Measurements from ENCODE around the gene TRMT2A. TPM values are rescaled to one million over a fixed set of nuclear protein-coding genes. Genes with fewer than 3 reads are reported as not detected.

The TRMT2A gene
- total RNA-seq, 2 experiments from 2014 or later = 79.3 to 84.2 TPM

- no peaks in the 10 kb centered on the region for H3K27me3 Mint-ChIP-seq
- no peaks in the 10 kb centered on the region for H3K36me3 Mint-ChIP-seq (ENCODE audit: low read depth)
- ATAC-seq (ENCODE audit: poor library complexity) (no peak), DNase-seq (no peak)
- H3K27me3 ChIP-seq (ENCODE audit: control insufficient read depth in 1 of 2, insufficient read depth in 2 of 2, low read length in 2 of 2) = no peaks in the 10 kb centered on the region
- intact Hi-C loops (cut with DNase I, micrococcal nuclease) = no loop called here
- CTCF ChIA-PET = no interaction called here
- H3K4me3 Mint-ChIP-seq = no peak overlapping the region
- POLR2A ChIA-PET = no interaction called here
- no peak overlapping the region for H3K27ac ChIP-seq (ENCODE audit: low read depth in 1 of 2, low read length in 2 of 2)
- no peaks in the 10 kb centered on the region for H3K9me3 ChIP-seq (ENCODE audit: control insufficient read depth in 1 of 2, insufficient read depth in 1 of 2, low read length in 2 of 2)
- no peak for TF ChIP-seq CTCF (IDR thresholded peaks at IDR 0.05)
- no peaks in the 10 kb centered on the region for H3K9me3 Mint-ChIP-seq
- no peak overlapping the region for H3K4me3 ChIP-seq (ENCODE audit: low read length)
- H3K36me3 ChIP-seq (ENCODE audit: insufficient read depth, low read length) = peaks cover 3% of the 10 kb centered on the region
- H3K27ac Mint-ChIP-seq = no peak overlapping the region
- no peaks in the 10 kb centered on the region for H3K4me1 Mint-ChIP-seq (ENCODE audit: low read depth)
- no peaks in the 10 kb centered on the region for H3K4me1 ChIP-seq (ENCODE audit: insufficient read depth, low read length)
Observed at GRCh38 chr22:20148414-20148813, 31.4 kb upstream of the TRMT2A start.

- no peak overlapping the region for H3K27ac Mint-ChIP-seq
- H3K9me3 ChIP-seq (ENCODE audit: control insufficient read depth in 1 of 2, insufficient read depth in 1 of 2, low read length in 2 of 2) = no peaks in the 10 kb centered on the region
- H3K27ac ChIP-seq (ENCODE audit: low read depth in 1 of 2, low read length in 2 of 2) = no peak overlapping the region
- ATAC-seq (ENCODE audit: poor library complexity) (no peak), DNase-seq (no peak)
- H3K4me3 ChIP-seq (ENCODE audit: low read length) = no peak overlapping the region
- no peaks in the 10 kb centered on the region for H3K27me3 ChIP-seq (ENCODE audit: control insufficient read depth in 1 of 2, insufficient read depth in 2 of 2, low read length in 2 of 2)
- intact Hi-C loops (cut with DNase I, micrococcal nuclease) = no loop called here
- H3K36me3 Mint-ChIP-seq (ENCODE audit: low read depth) = no peaks in the 10 kb centered on the region
- no peaks in the 10 kb centered on the region for H3K27me3 Mint-ChIP-seq
- H3K4me3 Mint-ChIP-seq = no peak overlapping the region
- H3K9me3 Mint-ChIP-seq = no peaks in the 10 kb centered on the region
- H3K4me1 ChIP-seq (ENCODE audit: insufficient read depth, low read length) = no peaks in the 10 kb centered on the region
- no peaks in the 10 kb centered on the region for H3K4me1 Mint-ChIP-seq (ENCODE audit: low read depth)
- CTCF ChIA-PET = no interaction called here
- POLR2A ChIA-PET = no interaction called here
- peaks cover 3% of the 10 kb centered on the region for H3K36me3 ChIP-seq (ENCODE audit: insufficient read depth, low read length)
- no peak for TF ChIP-seq CTCF (IDR thresholded peaks at IDR 0.05)
Observed at GRCh38 chr22:20147237-20147988, 30.4 kb upstream of the TRMT2A start.

- Histone ChIP-seq H3K27me3 (ENCODE audit: control insufficient read depth in 1 of 2, insufficient read depth in 2 of 2, low read length in 2 of 2) (no peaks in the 10 kb centered on the region), H3K27ac (ENCODE audit: low read depth in 1 of 2, low read length in 2 of 2) (no peak overlapping the region), H3K4me3 (ENCODE audit: low read length) (no peak overlapping the region), H3K4me1 (ENCODE audit: insufficient read depth, low read length) (no peaks in the 10 kb centered on the region), H3K36me3 (ENCODE audit: insufficient read depth, low read length) (peaks cover 3% of the 10 kb centered on the region), H3K9me3 (ENCODE audit: control insufficient read depth in 1 of 2, insufficient read depth in 1 of 2, low read length in 2 of 2) (no peaks in the 10 kb centered on the region)
- Mint-ChIP-seq H3K36me3 (ENCODE audit: low read depth) (no peaks in the 10 kb centered on the region), H3K27me3 (no peaks in the 10 kb centered on the region), H3K9me3 (no peaks in the 10 kb centered on the region), H3K4me3 (no peak overlapping the region), H3K4me1 (ENCODE audit: low read depth) (no peaks in the 10 kb centered on the region), H3K27ac (no peak overlapping the region)
- ChIA-PET POLR2A (no interaction called here), CTCF (no interaction called here)
- intact Hi-C loops (cut with DNase I, micrococcal nuclease) = no loop called here
- no peak for ATAC-seq (ENCODE audit: poor library complexity)
- DNase-seq = no peak
- TF ChIP-seq CTCF (IDR thresholded peaks at IDR 0.05) = no peak
Observed at GRCh38 chr22:20146777-20147176, 29.8 kb upstream of the TRMT2A start.

Data from CD4-positive, alpha-beta T cell (primary cell).